ENCODE measurements around the gene COMMD1. TPM values are rescaled to one million over a fixed set of nuclear protein-coding genes. Genes with fewer than 3 reads are reported as not detected.

Gene COMMD1
- polyA plus RNA-seq, 1 donor (not counting 4 experiments of a cell fraction or from before 2014, with no cell fraction given) = 44.8 TPM

GRCh38 chr2:62184512-62185230 lies 279.2 kb downstream of the COMMD1 start:
- Histone ChIP-seq H3K9me1 (ENCODE audit: control insufficient read depth, extremely low read depth, insufficient read depth, low read length) (no peaks in the 10 kb centered on the region), H2AFZ (ENCODE audit: control insufficient read depth, low read length) (no peak overlapping the region), H3K4me1 (ENCODE audit: control insufficient read depth, extremely low read depth, insufficient read depth, low read length) (no peaks in the 10 kb centered on the region), H3K27me3 (ENCODE audit: control insufficient read depth, extremely low read depth, insufficient read depth, low read length) (no peaks in the 10 kb centered on the region), H3K4me2 (ENCODE audit: control insufficient read depth, extremely low read depth, insufficient read depth, low read depth, low read length) (no peak overlapping the region), H3K9ac (ENCODE audit: control insufficient read depth, extremely low read depth, insufficient read depth, low read length) (no peak overlapping the region), H3K27ac (ENCODE audit: control insufficient read depth, insufficient read depth, low read length) (no peak overlapping the region), H3K36me3 (ENCODE audit: control insufficient read depth in 2 of 2, extremely low read depth in 1 of 2, insufficient read depth in 2 of 2, low read length in 2 of 2) (no peaks in the 10 kb centered on the region), H4K20me1 (ENCODE audit: control insufficient read depth, extremely low read depth, insufficient read depth, low read length) (no peaks in the 10 kb centered on the region), H3K4me3 (ENCODE audit: control insufficient read depth in 2 of 3, extremely low read depth in 1 of 3, insufficient read depth in 2 of 3, low read depth in 1 of 3, low read length in 3 of 3) (no peak overlapping the region), H3K79me2 (ENCODE audit: control insufficient read depth, insufficient read depth, low read length) (no peaks in the 10 kb centered on the region), H3K9me3 (ENCODE audit: control insufficient read depth, low read depth, low read length) (no peaks in the 10 kb centered on the region)
- no peak for FAIRE-seq
- TF ChIP-seq CTCF (optimal IDR thresholded peaks at IDR 0.05 in 1 of 3, IDR thresholded peaks at IDR 0.05 in 1 of 3, conservative IDR thresholded peaks at IDR 0.05 in 1 of 3; ENCODE audit: extremely low read depth in 1 of 3, insufficient read depth in 2 of 3, low read length in 3 of 3) = no peak
- TF ChIP-seq EZH2 (IDR thresholded peaks at IDR 0.05; ENCODE audit: low read length) = no peak
- DNase-seq (ENCODE audit: low read depth, low spot score) = no peak
- dilution Hi-C loops (cut with MboI; ENCODE audit: extremely low pct_ligation_motif_present, low sequenced_read_pairs) = no loop called here

Small RNA genes lying within 50 kb of the gene (small RNA-seq; reads per million reads assigned to genes)
- gene RF00019 (ENCODE audit: insufficient read length in 3 of 3, low read depth in 3 of 3, low replicate concordance in 1 of 3) = 0 reads per million in 3 experiments

Other genes starting within 250 kb of the COMMD1 start
- 0.78 to 2.1 TPM (median 1.1 TPM) in 3 replicates for gene FAM161A, start 51.6 kb upstream of the COMMD1 start, polyA plus RNA-seq
- gene CCT4, start 17.0 kb upstream of the COMMD1 start, polyA plus RNA-seq = 120 to 227 TPM (median 175 TPM) in 3 replicates